GM12891 (cell line): ENCODE data around the gene THADA.

Experiments used
- POLR2A ChIP-seq: IDR thresholded peaks from 2 replicates; pipeline ENCODE4 v1.6.1; 2011; ENCODE audit warnings: low read depth, low read length, control low read depth
- TAF1 ChIP-seq: IDR thresholded peaks from 2 replicates; pipeline ENCODE4 v1.6.1; 2011; ENCODE audit warnings: low read depth, low read length, control low read depth

DNA sequence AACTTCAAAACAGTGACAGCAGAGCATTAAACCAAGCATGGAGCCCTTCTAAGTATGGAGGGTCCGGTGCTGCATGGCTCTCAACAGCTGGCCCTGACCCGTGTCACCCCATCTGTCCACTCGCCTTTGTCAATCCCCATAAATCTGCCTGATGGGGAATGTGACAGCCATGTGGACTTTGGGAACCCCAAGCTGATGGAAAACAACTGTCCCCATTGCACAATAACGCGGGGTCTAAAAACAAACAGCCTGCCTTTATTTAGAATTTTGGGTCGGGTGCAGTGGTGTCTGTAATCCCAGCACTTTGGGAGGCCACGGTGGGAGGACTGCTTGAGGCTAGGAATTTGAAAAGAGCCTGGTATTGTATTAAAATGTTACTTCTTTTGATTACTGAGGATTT is 17.1 kb upstream of the THADA start:
- no peak for TF ChIP-seq POLR2A
- TF ChIP-seq TAF1, result no peak
